ENCODE measurements around the gene TAB3. TPM values are rescaled to one million over a fixed set of nuclear protein-coding genes. Genes with fewer than 3 reads are reported as not detected.
"Not testable (repeated sequence)": the region's sequence is repeated elsewhere in the genome, so short reads cannot be mapped to it uniquely, and the experiment has no call there.

The TAB3 gene
- polyA plus RNA-seq, 1 experiment, result 8.6 TPM

- Histone ChIP-seq H3K36me3 (ENCODE audit: control insufficient read depth, insufficient read depth, low read length) (no peaks in the 10 kb centered on the region), H3K27me3 (ENCODE audit: control insufficient read depth, insufficient read depth, low read length) (no peaks in the 10 kb centered on the region), H3K4me3 (ENCODE audit: low read depth, low read length) (no peak overlapping the region)
- ChIA-PET POLR2A (no interaction called here), CTCF (no interaction called here)
- no peak for DNase-seq (ENCODE audit: low read depth)
- no peak for TF ChIP-seq CTCF (IDR thresholded peaks at IDR 0.05; ENCODE audit: insufficient read depth, low read depth, low read length)
Observed at GRCh38 chrX:30804462-30804861, 84.6 kb downstream of the TAB3 start.

GRCh38 chrX:30800901-30801300 is 88.2 kb downstream of the TAB3 start:
- Histone ChIP-seq H3K4me3 (ENCODE audit: low read depth, low read length) (no peak overlapping the region), H3K27me3 (ENCODE audit: control insufficient read depth, insufficient read depth, low read length) (no peaks in the 10 kb centered on the region), H3K36me3 (ENCODE audit: control insufficient read depth, insufficient read depth, low read length) (no peaks in the 10 kb centered on the region)
- no peak for DNase-seq (ENCODE audit: low read depth)
- CTCF ChIA-PET, result no interaction called here
- no peak for TF ChIP-seq CTCF (IDR thresholded peaks at IDR 0.05; ENCODE audit: insufficient read depth, low read depth, low read length)
- POLR2A ChIA-PET, result no interaction called here

- no peak for DNase-seq (ENCODE audit: low read depth)
- Histone ChIP-seq H3K4me3 (ENCODE audit: low read depth, low read length) (no peak overlapping the region), H3K27me3 (ENCODE audit: control insufficient read depth, insufficient read depth, low read length) (no peaks in the 10 kb centered on the region), H3K36me3 (ENCODE audit: control insufficient read depth, insufficient read depth, low read length) (no peaks in the 10 kb centered on the region)
- ChIA-PET POLR2A (no interaction called here), CTCF (no interaction called here)
- TF ChIP-seq CTCF (IDR thresholded peaks at IDR 0.05; ENCODE audit: insufficient read depth, low read depth, low read length), result no peak
Observed at GRCh38 chrX:30799327-30799726, 89.7 kb downstream of the TAB3 start.

GRCh38 chrX:30798810-30799209 is 90.2 kb downstream of the TAB3 start:
- POLR2A ChIA-PET, result no interaction called here
- DNase-seq (ENCODE audit: low read depth), result no peak
- Histone ChIP-seq H3K27me3 (ENCODE audit: control insufficient read depth, insufficient read depth, low read length) (no peaks in the 10 kb centered on the region), H3K36me3 (ENCODE audit: control insufficient read depth, insufficient read depth, low read length) (no peaks in the 10 kb centered on the region), H3K4me3 (ENCODE audit: low read depth, low read length) (no peak overlapping the region)
- no peak for TF ChIP-seq CTCF (IDR thresholded peaks at IDR 0.05; ENCODE audit: insufficient read depth, low read depth, low read length)
- CTCF ChIA-PET, result no interaction called here

GRCh38 chrX:30797301-30797700 is 91.8 kb downstream of the TAB3 start:
- H3K36me3 ChIP-seq (ENCODE audit: control insufficient read depth, insufficient read depth, low read length); CTCF ChIA-PET; H3K4me3 ChIP-seq (ENCODE audit: low read depth, low read length); DNase-seq (ENCODE audit: low read depth); POLR2A ChIA-PET; H3K27me3 ChIP-seq (ENCODE audit: control insufficient read depth, insufficient read depth, low read length): not testable (repeated sequence)
